COLO668 (cell line): ENCODE results near the gene MYADML2.

Experiments
- DNase-seq: peaks from one replicate; lab custom pipeline; 2025; ENCODE audit not compliant: unreplicated experiment; lab: John Stamatoyannopoulos, UW

The MYADML2 gene

GRCh38 chr17:81940538-81941483, 6.2 kb downstream of the MYADML2 start:
- DNase-seq, result no peak

GRCh38 chr17:81939881-81940385, 7.1 kb downstream of the MYADML2 start:
- DNase-seq, result no peak

- DNase-seq, result no peak
Observed at GRCh38 chr17:81939218-81939617, 7.8 kb downstream of the MYADML2 start.

- DNase-seq, result no peak
Observed at GRCh38 chr17:81935709-81936084, 11.3 kb downstream of the MYADML2 start.

GRCh38 chr17:81934850-81935708, 12.0 kb downstream of the MYADML2 start:
- DNase-seq, result no peak

- no peak for DNase-seq
Observed at GRCh38 chr17:81934098-81934757, 12.8 kb downstream of the MYADML2 start.

GRCh38 chr17:81933178-81933699, 13.8 kb downstream of the MYADML2 start:
- DNase-seq, result no peak

GRCh38 chr17:81932333-81932983, 14.6 kb downstream of the MYADML2 start:
- no peak for DNase-seq

GRCh38 chr17:81931557-81932332, 15.3 kb downstream of the MYADML2 start:
- no peak for DNase-seq

- no peak for DNase-seq
Observed at GRCh38 chr17:81931189-81931556, 15.9 kb downstream of the MYADML2 start.

- DNase-seq, result no peak
Observed at GRCh38 chr17:81930142-81931125, 16.6 kb downstream of the MYADML2 start.

- DNase-seq, result no peak
Observed at GRCh38 chr17:81929253-81930141, 17.5 kb downstream of the MYADML2 start.

GRCh38 chr17:81928544-81929252, 18.3 kb downstream of the MYADML2 start:
- DNase-seq, result peak; percentile 32

- peak; percentile 93 for DNase-seq
Observed at GRCh38 chr17:81927653-81928543, 19.1 kb downstream of the MYADML2 start, which contains the start of gene MAFG. Gene MAFG (minus strand): TSS chr17:81927735. CDS start chr17:81923185, 4,550 bp downstream.

- DNase-seq, result no peak
Observed at GRCh38 chr17:81927152-81927652, 19.8 kb downstream of the MYADML2 start.
